Measurements from ENCODE around the gene ADI1. TPM values are rescaled to one million over a fixed set of nuclear protein-coding genes. Genes with fewer than 3 reads are reported as not detected.
"Not testable (repeated sequence)": the region's sequence is repeated elsewhere in the genome, so short reads cannot be mapped to it uniquely, and the experiment has no call there.

Gene ADI1
- total RNA-seq, 3 donors from 2014 or later: 47.2 to 81.3 (median 78.2) TPM

DNA sequence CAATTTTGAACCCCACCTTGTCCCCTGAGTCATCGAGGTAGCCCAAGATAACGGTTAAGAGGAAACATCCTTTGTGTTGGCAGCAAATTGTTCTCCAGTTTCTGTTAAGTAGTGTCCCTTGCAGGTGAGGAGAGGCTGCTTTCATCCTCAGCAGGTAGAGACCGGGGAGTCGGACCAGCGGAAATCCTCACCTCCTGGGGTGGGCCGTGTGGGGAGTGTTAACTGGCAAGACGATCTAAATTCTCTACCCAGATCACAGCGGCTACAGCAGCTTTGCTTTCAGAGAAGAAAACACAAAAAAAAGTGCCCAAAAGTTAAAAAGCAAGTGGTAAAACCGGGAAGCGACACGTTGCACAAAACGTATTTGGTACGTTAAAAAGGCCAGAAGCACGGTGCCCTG, 63.2 kb downstream of the ADI1 start:
- H3K36me3 ChIP-seq: peaks cover 9% of the 10 kb centered on the region
- H3K27ac ChIP-seq: no peak overlapping the region
- TF ChIP-seq POLR2A (IDR thresholded peaks at IDR 0.05): no peak
- TF ChIP-seq POLR2AphosphoS5 (IDR thresholded peaks at IDR 0.05): no peak
- TF ChIP-seq CTCF (IDR thresholded peaks at IDR 0.05): no peak
- intact Hi-C loops (cut with DNase I; ENCODE audit: low total_unique reads): no loop called here
- H3K9me3 ChIP-seq: no peaks in the 10 kb centered on the region
- no peaks in the 10 kb centered on the region for H3K4me1 ChIP-seq
- H3K4me3 ChIP-seq: no peak overlapping the region
- no peaks in the 10 kb centered on the region for H3K27me3 ChIP-seq
- no peak for DNase-seq (ENCODE audit: low spot score in 2 of 2)

GRCh38 chr2:3454802-3455201, 64.5 kb downstream of the ADI1 start:
- Histone ChIP-seq H3K27ac (no peak overlapping the region), H3K9me3 (no peaks in the 10 kb centered on the region), H3K27me3 (no peaks in the 10 kb centered on the region), H3K4me3 (no peak overlapping the region), H3K36me3 (peaks cover 9% of the 10 kb centered on the region), H3K4me1 (no peaks in the 10 kb centered on the region)
- DNase-seq (ENCODE audit: low spot score in 2 of 2): no peak
- TF ChIP-seq POLR2AphosphoS5 (IDR thresholded peaks at IDR 0.05) (no peak), CTCF (IDR thresholded peaks at IDR 0.05) (no peak), POLR2A (IDR thresholded peaks at IDR 0.05) (no peak)
- intact Hi-C loops (cut with DNase I; ENCODE audit: low total_unique reads): no loop called here

GRCh38 chr2:3454005-3454404, 65.3 kb downstream of the ADI1 start:
- H3K4me1 ChIP-seq; intact Hi-C loops (cut with DNase I; ENCODE audit: low total_unique reads); DNase-seq (ENCODE audit: low spot score in 2 of 2); H3K9me3 ChIP-seq; H3K27ac ChIP-seq; H3K27me3 ChIP-seq; H3K36me3 ChIP-seq; H3K4me3 ChIP-seq: not testable (repeated sequence)

DNA sequence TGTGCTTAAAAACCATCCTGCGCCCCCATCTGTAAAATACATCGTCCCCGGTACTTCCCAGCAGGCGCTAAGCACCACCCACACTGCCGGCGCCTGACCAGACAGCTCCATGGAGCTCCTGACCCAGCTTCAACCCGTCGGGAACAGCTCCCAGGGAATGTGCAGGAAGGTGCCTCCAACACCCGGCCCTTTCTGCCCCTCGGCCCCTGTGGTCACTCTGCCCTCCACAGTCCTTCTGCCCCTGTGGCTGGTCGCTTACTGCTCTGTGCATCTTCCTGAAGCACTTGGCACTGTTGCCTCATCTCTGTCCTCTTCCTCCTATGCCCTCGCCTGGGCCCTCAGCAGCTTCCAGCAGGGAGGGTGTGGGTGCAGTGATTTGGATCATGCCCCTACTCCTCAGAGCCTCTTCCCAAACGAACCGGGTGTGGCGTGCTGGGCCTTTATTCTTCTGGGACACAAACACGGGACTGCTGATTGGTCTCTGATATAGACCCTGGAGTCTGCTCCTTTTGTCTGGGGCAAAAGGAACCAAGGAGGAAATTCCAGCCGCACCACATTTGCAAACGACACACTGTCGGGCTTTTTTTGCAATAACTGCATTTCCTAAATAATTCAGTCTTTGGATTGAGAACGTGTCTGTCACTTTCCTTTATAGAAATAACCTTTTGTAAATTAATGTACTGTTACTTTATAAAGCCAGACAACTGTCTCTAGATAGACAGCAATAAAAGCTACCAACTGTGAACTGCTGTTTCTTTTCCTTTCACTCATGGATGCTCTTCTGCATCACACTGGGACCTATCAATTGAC, 65.9 kb downstream of the ADI1 start:
- H3K36me3 ChIP-seq: peaks cover 9% of the 10 kb centered on the region
- H3K27me3 ChIP-seq: no peaks in the 10 kb centered on the region
- no peaks in the 10 kb centered on the region for H3K4me1 ChIP-seq
- DNase-seq (ENCODE audit: low spot score in 2 of 2): no peak
- TF ChIP-seq CTCF (IDR thresholded peaks at IDR 0.05) (no peak), POLR2AphosphoS5 (IDR thresholded peaks at IDR 0.05) (no peak), POLR2A (IDR thresholded peaks at IDR 0.05) (no peak)
- H3K27ac ChIP-seq: peak overlapping the region; percentile 22 to 50
- no peaks in the 10 kb centered on the region for H3K9me3 ChIP-seq
- intact Hi-C loops (cut with DNase I; ENCODE audit: low total_unique reads): no loop called here
- H3K4me3 ChIP-seq: no peak overlapping the region

DNA sequence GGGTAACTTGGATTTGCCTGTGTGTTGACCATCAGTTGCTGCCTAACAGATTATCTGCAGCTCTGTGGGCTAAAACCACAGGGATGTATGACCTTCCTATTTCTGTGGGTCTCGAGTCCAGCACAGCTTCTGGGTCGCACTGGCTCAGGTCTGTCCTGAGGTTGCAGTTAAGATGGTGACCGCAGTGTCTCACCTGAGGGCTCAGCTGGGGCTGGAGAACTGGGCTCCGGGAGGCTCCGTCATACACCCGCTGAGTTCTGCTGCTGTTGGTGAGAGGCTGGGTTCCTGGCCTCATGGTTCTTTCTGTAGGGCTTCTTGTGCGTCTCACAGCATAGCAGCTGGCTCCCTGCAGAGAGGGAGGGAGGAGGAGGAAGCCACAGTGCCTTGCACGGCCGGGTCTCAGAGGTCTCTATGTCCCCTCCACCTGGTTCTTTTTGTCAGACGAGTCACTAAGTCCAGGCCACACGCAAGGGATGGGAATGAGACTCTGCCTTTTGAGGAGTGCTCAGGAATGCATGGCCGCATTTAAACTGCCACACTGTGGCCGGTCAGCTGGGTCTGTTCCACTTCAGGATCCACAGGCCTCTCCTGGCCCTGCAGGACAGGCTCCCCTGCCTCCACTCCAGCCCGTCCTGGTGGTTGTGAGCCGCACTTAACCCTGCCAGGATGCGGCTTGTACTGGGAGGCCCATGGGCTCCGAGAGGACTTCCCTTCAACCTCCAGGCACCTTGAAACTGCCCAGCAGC, 67.2 kb downstream of the ADI1 start:
- Histone ChIP-seq H3K27ac (no peak overlapping the region), H3K4me1 (no peaks in the 10 kb centered on the region), H3K9me3 (no peaks in the 10 kb centered on the region), H3K36me3 (no peaks in the 10 kb centered on the region), H3K4me3 (no peak overlapping the region), H3K27me3 (no peaks in the 10 kb centered on the region)
- intact Hi-C loops (cut with DNase I; ENCODE audit: low total_unique reads): no loop called here
- TF ChIP-seq POLR2AphosphoS5 (IDR thresholded peaks at IDR 0.05) (no peak), POLR2A (IDR thresholded peaks at IDR 0.05) (no peak), CTCF (IDR thresholded peaks at IDR 0.05) (no peak)
- DNase-seq (ENCODE audit: low spot score in 2 of 2): no peak

All from breast epithelium (tissue), 4 donors.